ENCODE data around the gene CERS4.
"Not testable (repeated sequence)": the region's sequence is repeated elsewhere in the genome, so short reads cannot be mapped to it uniquely, and the experiment has no call there.

CERS4 gene

DNA sequence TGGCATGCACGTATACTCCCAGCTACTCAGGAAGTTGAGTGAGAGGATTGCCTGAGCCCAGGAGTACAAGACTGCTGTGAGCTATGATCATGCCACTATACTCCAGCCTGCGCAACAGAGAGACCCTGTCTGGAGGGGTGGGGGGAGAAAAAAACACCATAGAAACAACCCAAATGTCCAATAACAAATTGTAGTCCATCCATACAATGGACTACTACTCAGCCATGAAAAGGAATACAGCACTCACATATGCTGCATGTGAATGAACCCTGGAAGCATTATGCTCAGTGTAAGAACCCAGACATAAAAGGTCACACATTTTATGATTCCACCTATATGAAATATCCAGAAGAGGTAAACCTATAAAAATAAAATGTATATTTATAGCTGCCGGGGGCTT lies 56.7 kb downstream of the CERS4 start:
- TF ChIP-seq EZH2 (IDR thresholded peaks at IDR 0.05; ENCODE audit: borderline replicate concordance, low read depth, low read length, severe bottlenecking): no peak
- TF ChIP-seq, protein P1, sequence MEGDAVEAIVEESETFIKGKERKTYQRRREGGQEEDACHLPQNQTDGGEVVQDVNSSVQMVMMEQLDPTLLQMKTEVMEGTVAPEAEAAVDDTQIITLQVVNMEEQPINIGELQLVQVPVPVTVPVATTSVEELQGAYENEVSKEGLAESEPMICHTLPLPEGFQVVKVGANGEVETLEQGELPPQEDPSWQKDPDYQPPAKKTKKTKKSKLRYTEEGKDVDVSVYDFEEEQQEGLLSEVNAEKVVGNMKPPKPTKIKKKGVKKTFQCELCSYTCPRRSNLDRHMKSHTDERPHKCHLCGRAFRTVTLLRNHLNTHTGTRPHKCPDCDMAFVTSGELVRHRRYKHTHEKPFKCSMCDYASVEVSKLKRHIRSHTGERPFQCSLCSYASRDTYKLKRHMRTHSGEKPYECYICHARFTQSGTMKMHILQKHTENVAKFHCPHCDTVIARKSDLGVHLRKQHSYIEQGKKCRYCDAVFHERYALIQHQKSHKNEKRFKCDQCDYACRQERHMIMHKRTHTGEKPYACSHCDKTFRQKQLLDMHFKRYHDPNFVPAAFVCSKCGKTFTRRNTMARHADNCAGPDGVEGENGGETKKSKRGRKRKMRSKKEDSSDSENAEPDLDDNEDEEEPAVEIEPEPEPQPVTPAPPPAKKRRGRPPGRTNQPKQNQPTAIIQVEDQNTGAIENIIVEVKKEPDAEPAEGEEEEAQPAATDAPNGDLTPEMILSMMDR (IDR thresholded peaks at IDR 0.05; ENCODE audit: borderline replicate concordance, extremely low read depth, low read length, poor library complexity, severe bottlenecking): no peak
- no peaks in the 10 kb centered on the region for H3K79me2 ChIP-seq (ENCODE audit: insufficient read depth, low read length)
- peaks cover 27% of the 10 kb centered on the region for H3K4me1 ChIP-seq (ENCODE audit: insufficient read depth, low read length)
- H2AFZ ChIP-seq (ENCODE audit: low read depth, low read length): no peak overlapping the region
- no peak for DNase-seq
- no peak overlapping the region for H3K27ac ChIP-seq (ENCODE audit: low read length)
- H3K27me3 ChIP-seq (ENCODE audit: insufficient read depth, low read length, poor library complexity): no peaks in the 10 kb centered on the region
- H3K9ac ChIP-seq (ENCODE audit: low read depth, low read length): no peak overlapping the region
- H3K4me3 ChIP-seq (ENCODE audit: low read depth in 1 of 2, low read length in 2 of 2): no peak overlapping the region
- H3K36me3 ChIP-seq (ENCODE audit: insufficient read depth, low read length): no peaks in the 10 kb centered on the region
- ATAC-seq (ENCODE audit: insufficient read depth, low read depth): no peak
- no peak overlapping the region for H3K4me2 ChIP-seq (ENCODE audit: insufficient read depth, low read length)
- H4K20me1 ChIP-seq (ENCODE audit: insufficient read depth, low read length): no peaks in the 10 kb centered on the region
- H3K9me3 ChIP-seq (ENCODE audit: insufficient read depth, low read length, severe bottlenecking): no peaks in the 10 kb centered on the region

GRCh38 chr19:8269724-8270123 lies 60.6 kb downstream of the CERS4 start:
- no peaks in the 10 kb centered on the region for H3K36me3 ChIP-seq (ENCODE audit: insufficient read depth, low read length)
- DNase-seq (no peak), ATAC-seq (ENCODE audit: insufficient read depth, low read depth) (no peak)
- TF ChIP-seq, protein P1 (IDR thresholded peaks at IDR 0.05; ENCODE audit: borderline replicate concordance, extremely low read depth, low read length, poor library complexity, severe bottlenecking): no peak
- TF ChIP-seq EZH2 (IDR thresholded peaks at IDR 0.05; ENCODE audit: borderline replicate concordance, low read depth, low read length, severe bottlenecking): no peak
- peak overlapping the region; percentile 77 for H2AFZ ChIP-seq (ENCODE audit: low read depth, low read length)
- no peaks in the 10 kb centered on the region for H3K9me3 ChIP-seq (ENCODE audit: insufficient read depth, low read length, severe bottlenecking)
- H3K4me3 ChIP-seq (ENCODE audit: low read depth in 1 of 2, low read length in 2 of 2): no peak overlapping the region
- peak overlapping the region; percentile 50 for H3K9ac ChIP-seq (ENCODE audit: low read depth, low read length)
- H3K27me3 ChIP-seq (ENCODE audit: insufficient read depth, low read length, poor library complexity): no peaks in the 10 kb centered on the region
- H3K79me2 ChIP-seq (ENCODE audit: insufficient read depth, low read length): no peaks in the 10 kb centered on the region
- H4K20me1 ChIP-seq (ENCODE audit: insufficient read depth, low read length): no peaks in the 10 kb centered on the region
- H3K4me1 ChIP-seq (ENCODE audit: insufficient read depth, low read length): peaks cover 27% of the 10 kb centered on the region
- peak overlapping the region; percentile 81 for H3K27ac ChIP-seq (ENCODE audit: low read length)
- peak overlapping the region; percentile 74 for H3K4me2 ChIP-seq (ENCODE audit: insufficient read depth, low read length)

DNA sequence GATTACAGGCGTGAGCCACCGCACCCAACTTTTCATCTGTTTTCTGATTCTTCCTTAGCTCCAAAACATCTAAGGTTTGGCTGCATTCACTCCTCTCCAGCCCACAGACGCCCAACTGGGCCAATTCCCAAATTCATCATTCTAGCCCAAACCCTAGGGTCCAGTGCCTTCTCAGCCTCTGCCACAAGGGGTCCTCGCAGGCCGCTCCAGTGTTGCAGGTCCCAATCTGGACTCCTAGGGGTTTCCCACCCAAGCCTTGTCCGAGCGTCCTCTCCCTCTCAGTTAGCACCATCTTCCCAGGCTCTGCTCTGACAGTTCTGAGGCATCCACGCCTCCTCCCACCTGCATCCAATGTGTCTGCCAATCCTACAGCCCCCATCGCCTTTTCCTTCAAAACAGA lies 67.3 kb downstream of the CERS4 start:
- not testable (repeated sequence) for H3K36me3 ChIP-seq (ENCODE audit: insufficient read depth, low read length); H3K9ac ChIP-seq (ENCODE audit: low read depth, low read length); H2AFZ ChIP-seq (ENCODE audit: low read depth, low read length); H3K4me1 ChIP-seq (ENCODE audit: insufficient read depth, low read length); H3K9me3 ChIP-seq (ENCODE audit: insufficient read depth, low read length, severe bottlenecking); H3K4me2 ChIP-seq (ENCODE audit: insufficient read depth, low read length); DNase-seq; H3K79me2 ChIP-seq (ENCODE audit: insufficient read depth, low read length); ATAC-seq (ENCODE audit: insufficient read depth, low read depth); H3K27ac ChIP-seq (ENCODE audit: low read length); H3K4me3 ChIP-seq (ENCODE audit: low read depth in 1 of 2, low read length in 2 of 2); H3K27me3 ChIP-seq (ENCODE audit: insufficient read depth, low read length, poor library complexity); H4K20me1 ChIP-seq (ENCODE audit: insufficient read depth, low read length)

- H3K27ac ChIP-seq (ENCODE audit: low read length); H3K4me2 ChIP-seq (ENCODE audit: insufficient read depth, low read length); H3K79me2 ChIP-seq (ENCODE audit: insufficient read depth, low read length); H3K9ac ChIP-seq (ENCODE audit: low read depth, low read length); H3K9me3 ChIP-seq (ENCODE audit: insufficient read depth, low read length, severe bottlenecking); H3K27me3 ChIP-seq (ENCODE audit: insufficient read depth, low read length, poor library complexity); H3K4me3 ChIP-seq (ENCODE audit: low read depth in 1 of 2, low read length in 2 of 2); H3K36me3 ChIP-seq (ENCODE audit: insufficient read depth, low read length); H3K4me1 ChIP-seq (ENCODE audit: insufficient read depth, low read length); DNase-seq; H4K20me1 ChIP-seq (ENCODE audit: insufficient read depth, low read length); H2AFZ ChIP-seq (ENCODE audit: low read depth, low read length); ATAC-seq (ENCODE audit: insufficient read depth, low read depth): not testable (repeated sequence)
Measured at GRCh38 chr19:8291337-8291736, 82.2 kb downstream of the CERS4 start.

Measured in DND-41 (cell line).